ENCODE results near the gene ADD3.

GRCh38 chr10:109961174-109962001 lies 46.4 kb upstream of the ADD3 start:
- TF ChIP-seq, protein P1, sequence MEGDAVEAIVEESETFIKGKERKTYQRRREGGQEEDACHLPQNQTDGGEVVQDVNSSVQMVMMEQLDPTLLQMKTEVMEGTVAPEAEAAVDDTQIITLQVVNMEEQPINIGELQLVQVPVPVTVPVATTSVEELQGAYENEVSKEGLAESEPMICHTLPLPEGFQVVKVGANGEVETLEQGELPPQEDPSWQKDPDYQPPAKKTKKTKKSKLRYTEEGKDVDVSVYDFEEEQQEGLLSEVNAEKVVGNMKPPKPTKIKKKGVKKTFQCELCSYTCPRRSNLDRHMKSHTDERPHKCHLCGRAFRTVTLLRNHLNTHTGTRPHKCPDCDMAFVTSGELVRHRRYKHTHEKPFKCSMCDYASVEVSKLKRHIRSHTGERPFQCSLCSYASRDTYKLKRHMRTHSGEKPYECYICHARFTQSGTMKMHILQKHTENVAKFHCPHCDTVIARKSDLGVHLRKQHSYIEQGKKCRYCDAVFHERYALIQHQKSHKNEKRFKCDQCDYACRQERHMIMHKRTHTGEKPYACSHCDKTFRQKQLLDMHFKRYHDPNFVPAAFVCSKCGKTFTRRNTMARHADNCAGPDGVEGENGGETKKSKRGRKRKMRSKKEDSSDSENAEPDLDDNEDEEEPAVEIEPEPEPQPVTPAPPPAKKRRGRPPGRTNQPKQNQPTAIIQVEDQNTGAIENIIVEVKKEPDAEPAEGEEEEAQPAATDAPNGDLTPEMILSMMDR (tag by site-specific recombination; IDR thresholded peaks at IDR 0.05), result no peak
- TF ChIP-seq PATZ1 (tag by site-specific recombination; IDR thresholded peaks at IDR 0.05) (peak; percentile 91), ZNF777 (tag by site-specific recombination; IDR thresholded peaks at IDR 0.05; ENCODE audit: borderline replicate concordance) (no peak), ZNF623 (tag by site-specific recombination; IDR thresholded peaks at IDR 0.05) (no peak), ZNF335 (tag by site-specific recombination; conservative IDR thresholded peaks at IDR 0.05) (no peak; the same call in 1 of the 2 replicates), HOXC10 (CRISPR knock-in tag; IDR thresholded peaks at IDR 0.05) (no peak), ZNF433 (tag by site-specific recombination; IDR thresholded peaks at IDR 0.05; ENCODE audit: low read depth) (no peak), ZFP37 (tag by site-specific recombination; IDR thresholded peaks at IDR 0.05) (no peak), MZF1 (tag by site-specific recombination; IDR thresholded peaks at IDR 0.05; ENCODE audit: borderline replicate concordance) (0 out of 2 replicates have a peak, but pooled peaks have one; percentile 50)

All from HEK293 (cell line).